Left lung (tissue), 10 donors: ENCODE data around the gene AXDND1. TPM values are rescaled to one million over a fixed set of nuclear protein-coding genes. Genes with fewer than 3 reads are reported as not detected.
"Not testable (repeated sequence)": the region's sequence is repeated elsewhere in the genome, so short reads cannot be mapped to it uniquely, and the experiment has no call there.

Experiments
- ATAC-seq: fragments of 200-7000 bp; cut with Tn5 transposase; one replicate; pipeline ENCODE4 v1.9.1; 2020; ENCODE audit warnings: moderate library complexity
- DNase-seq, 4 donors: peaks; one replicate each; pipeline ENCODE4 v3.0.0-alpha.2; 2013 to 2020
- H3K27ac ChIP-seq, 2 donors: fragments of 200-600 bp; sonication (generic) in 1 of 2; one replicate each; pipeline versions ENCODE4 v1.5.0 to v1.8.0; 2020 to 2021
- H3K27me3 ChIP-seq, 2 donors: fragments of 200-600 bp; sonication (generic) in 1 of 2; one replicate each; pipeline versions ENCODE4 v1.5.0 to v1.8.0; 2020 to 2021
- H3K36me3 ChIP-seq, 2 donors: fragments of 200-600 bp; sonication (generic) in 1 of 2; one replicate each; pipeline versions ENCODE4 v1.5.0 to v1.8.0; 2020 to 2021
- H3K4me1 ChIP-seq, 2 donors: fragments of 200-600 bp; one replicate each; pipeline ENCODE4 v1.8.0; 2021
- H3K4me3 ChIP-seq, 2 donors: fragments of 200-600 bp; sonication (generic) in 1 of 2; one replicate each; pipeline versions ENCODE4 v1.5.0 to v1.8.0; 2020 to 2021; ENCODE audit warnings: mild to moderate bottlenecking in 1 of 2
- H3K9me3 ChIP-seq, 2 donors: fragments of 200-600 bp; sonication (generic) in 1 of 2; one replicate each; pipeline versions ENCODE4 v1.5.0 to v1.8.0; 2020 to 2021
- CTCF ChIP-seq, 2 donors: fragments of 200-600 bp; sonication (generic) in 1 of 2; IDR thresholded peaks; one replicate each; pipeline versions ENCODE4 v1.5.0 to v1.8.0; 2021; ENCODE audit warnings: antibody characterized with exemption in 2 of 2
- intact Hi-C, 2 donors: fragments of 100-400 bp; cut with DNase I; formaldehyde crosslinking; loops; one replicate each; pipeline versions ENCODE4 v1.11.2 to v1.14.2; 2022
- polyA plus RNA-seq, 6 donors: library from polyadenylated mRNA; unstranded; fragments of 120-200 nt; gene quantifications; one replicate each; pipeline ENCODE4 v1.2.1, GENCODE V29; 2013; ENCODE audit not compliant: insufficient read length in 6 of 6
- total RNA-seq, 2 donors: library from RNA; stranded (reverse); fragmentation: NEBNext Ultra II Directional; extraction: Animal tissue kit (Norgen Biotek cat#: 25700); gene quantifications; one replicate each; pipeline ENCODE4 v1.2.1, GENCODE V29; 2021
- donor health status: DM: no; HTN: yes; CAD: no.
- donor health status: DM: no; HTN: no; CAD: no.

Gene AXDND1
- total and polyA plus RNA-seq, 8 donors, result 0.37 to 0.86 (median 0.68) TPM; not detected in 1

GRCh38 chr1:179384027-179384426 lies 18.3 kb downstream of the AXDND1 start:
- intact Hi-C loops, result no loop called here
- TF ChIP-seq CTCF (IDR thresholded peaks at IDR 0.05), result no peak
- peaks cover 0 to 4% of the 10 kb centered on the region in 2 donors for H3K27me3 ChIP-seq
- DNase-seq, result no peak
- no peaks in the 10 kb centered on the region for H3K9me3 ChIP-seq
- H3K4me1 ChIP-seq, result no peaks in the 10 kb centered on the region
- ATAC-seq, result no peak
- H3K36me3 ChIP-seq, result no peaks in the 10 kb centered on the region
- H3K27ac ChIP-seq, result no peak overlapping the region
- no peak overlapping the region for H3K4me3 ChIP-seq

GRCh38 chr1:179385510-179385909 lies 19.7 kb downstream of the AXDND1 start:
- intact Hi-C loops, result no loop called here
- H3K4me3 ChIP-seq, result no peak overlapping the region
- H3K9me3 ChIP-seq, result no peaks in the 10 kb centered on the region
- TF ChIP-seq CTCF (IDR thresholded peaks at IDR 0.05), result no peak
- peaks cover 0 to 4% of the 10 kb centered on the region in 2 donors for H3K27me3 ChIP-seq
- DNase-seq (no peak), ATAC-seq (no peak)
- no peaks in the 10 kb centered on the region for H3K4me1 ChIP-seq
- no peak overlapping the region for H3K27ac ChIP-seq
- no peaks in the 10 kb centered on the region for H3K36me3 ChIP-seq

DNA sequence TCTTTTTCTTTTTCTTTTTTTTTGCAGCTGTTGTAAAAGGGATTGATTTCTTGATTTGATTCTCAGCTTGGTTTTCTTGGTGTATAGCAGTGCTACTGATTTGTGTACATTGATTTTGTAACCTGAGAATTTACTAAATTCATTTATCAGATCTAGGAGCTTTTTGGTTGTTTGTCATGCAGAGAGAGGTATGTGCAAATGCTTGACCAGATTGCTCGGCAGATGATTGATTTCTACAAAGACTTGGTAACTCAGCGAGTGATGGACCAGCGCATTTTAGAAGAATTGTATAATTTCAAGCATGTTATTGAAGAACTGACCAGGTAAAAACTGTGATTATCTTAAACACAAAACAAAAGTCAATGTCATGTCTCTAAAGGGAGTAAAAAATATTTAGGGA lies 27.9 kb downstream of the AXDND1 start:
- H3K4me1 ChIP-seq, result no peaks in the 10 kb centered on the region
- no peak for TF ChIP-seq CTCF (IDR thresholded peaks at IDR 0.05)
- ATAC-seq (no peak), DNase-seq (no peak)
- H3K9me3 ChIP-seq, result peaks cover 0 to 22% of the 10 kb centered on the region in 2 donors
- no peak overlapping the region for H3K4me3 ChIP-seq
- no peaks in the 10 kb centered on the region for H3K27me3 ChIP-seq
- H3K36me3 ChIP-seq, result no peaks in the 10 kb centered on the region
- H3K27ac ChIP-seq, result no peak overlapping the region
- intact Hi-C loops, result no loop called here

DNA sequence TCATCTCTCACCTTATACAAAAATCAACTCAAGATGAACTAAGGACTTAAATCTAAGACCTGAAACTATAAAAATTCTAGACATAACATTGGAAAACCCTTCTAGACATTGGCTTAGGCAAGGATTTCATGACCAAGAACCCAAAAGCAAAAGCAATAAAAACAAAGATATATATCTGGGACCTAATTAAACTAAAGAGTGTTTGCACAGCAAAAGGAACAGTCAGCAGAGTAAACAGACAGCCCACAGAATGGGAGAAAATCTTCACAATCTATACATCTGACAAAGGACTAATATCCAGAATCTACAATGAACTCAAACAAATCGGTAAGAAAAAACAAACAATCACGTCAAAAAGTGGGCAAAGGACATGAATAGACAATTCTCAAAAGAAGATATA lies 33.6 kb downstream of the AXDND1 start:
- H3K4me3 ChIP-seq, H3K36me3 ChIP-seq, H3K27me3 ChIP-seq, H3K9me3 ChIP-seq, DNase-seq, ATAC-seq, H3K4me1 ChIP-seq, H3K27ac ChIP-seq, intact Hi-C loops: not testable (repeated sequence)

DNA sequence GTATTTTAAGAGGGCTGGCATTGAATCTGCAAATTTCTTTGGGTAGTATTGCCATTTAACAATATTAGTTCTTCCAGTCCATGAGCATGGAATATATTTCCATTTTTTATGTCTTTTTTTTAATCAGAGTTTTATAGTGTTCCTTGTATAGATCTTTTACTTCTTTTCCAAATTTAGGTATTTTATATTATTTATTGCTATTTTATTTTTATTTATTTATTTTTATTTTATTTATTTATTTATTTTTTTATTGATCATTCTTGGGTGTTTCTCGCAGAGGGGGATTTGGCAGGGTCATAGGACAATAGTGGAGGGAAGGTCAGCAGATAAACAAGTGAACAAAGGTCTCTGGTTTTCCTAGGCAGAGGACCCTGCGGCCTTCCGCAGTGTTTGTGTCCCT lies 52.0 kb downstream of the AXDND1 start:
- intact Hi-C loops, ATAC-seq: not testable (repeated sequence)

GRCh38 chr1:179418706-179419105 lies 52.9 kb downstream of the AXDND1 start:
- H3K27ac ChIP-seq, intact Hi-C loops, H3K4me3 ChIP-seq, H3K27me3 ChIP-seq, ATAC-seq, DNase-seq, H3K4me1 ChIP-seq, H3K36me3 ChIP-seq: not testable (repeated sequence)
- peaks cover 0 to 11% of the 10 kb centered on the region in 2 donors for H3K9me3 ChIP-seq

More for the DNA sequence above, 52.0 kb downstream of the AXDND1 start:
- not testable (repeated sequence) for H3K4me3 ChIP-seq, DNase-seq, H3K4me1 ChIP-seq, H3K27ac ChIP-seq, H3K36me3 ChIP-seq, H3K27me3 ChIP-seq, H3K9me3 ChIP-seq

DNA sequence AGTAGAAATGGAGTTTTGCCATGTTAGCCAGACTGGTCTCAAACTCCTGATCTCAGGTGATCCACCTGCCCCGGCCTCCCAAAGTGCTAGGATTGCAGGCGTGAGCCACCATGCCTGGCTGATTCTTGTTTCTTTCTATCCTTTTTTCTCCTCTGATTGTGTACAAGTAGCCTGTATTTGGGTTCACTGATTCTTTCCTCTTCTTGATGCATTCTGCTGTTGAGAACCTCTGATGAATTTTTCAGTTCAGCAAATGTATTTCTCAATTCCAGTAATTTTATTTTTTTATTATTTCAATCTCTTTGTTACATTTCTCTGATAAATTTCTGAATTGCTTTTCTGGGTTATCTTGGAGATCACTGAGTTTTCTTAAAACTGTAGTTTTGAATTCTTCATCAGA lies 58.8 kb downstream of the AXDND1 start:
- Histone ChIP-seq H3K9me3 (peaks cover 0 to 21% of the 10 kb centered on the region in 2 donors), H3K36me3 (no peaks in the 10 kb centered on the region), H3K4me1 (no peaks in the 10 kb centered on the region), H3K4me3 (no peak overlapping the region), H3K27ac (no peak overlapping the region), H3K27me3 (no peaks in the 10 kb centered on the region)
- ATAC-seq (no peak), DNase-seq (no peak)
- TF ChIP-seq CTCF (IDR thresholded peaks at IDR 0.05), result no peak
- intact Hi-C loops, result no loop called here
